OCI-LY7 (cell line): ENCODE measurements around the gene GOLGA8A.
"Not testable (repeated sequence)": the region's sequence is repeated elsewhere in the genome, so short reads cannot be mapped to it uniquely, and the experiment has no call there.

Source experiments
- EZH2phosphoT487 ChIP-seq: fragments of 200-600 bp; sonication (generic); IDR thresholded peaks from 2 replicates; pipeline ENCODE4 v1.6.1; 2018; ENCODE audit warnings: low read depth, borderline replicate concordance, mild to moderate bottlenecking, mixed run types, antibody characterized with exemption, low read length, moderate library complexity, mixed read lengths
- TF ChIP-seq, protein P1 (sequence below): fragments of 200-600 bp; sonication (generic); conservative IDR thresholded peaks from 2 replicates; pipeline ENCODE4 v1.5.1; 2014; ENCODE audit warnings: mild to moderate bottlenecking, antibody characterized with exemption, low read length, moderate library complexity, mixed read lengths

GRCh38 chr15:34408973-34409372 lies 28.6 kb downstream of the GOLGA8A start:
- TF ChIP-seq, protein P1, sequence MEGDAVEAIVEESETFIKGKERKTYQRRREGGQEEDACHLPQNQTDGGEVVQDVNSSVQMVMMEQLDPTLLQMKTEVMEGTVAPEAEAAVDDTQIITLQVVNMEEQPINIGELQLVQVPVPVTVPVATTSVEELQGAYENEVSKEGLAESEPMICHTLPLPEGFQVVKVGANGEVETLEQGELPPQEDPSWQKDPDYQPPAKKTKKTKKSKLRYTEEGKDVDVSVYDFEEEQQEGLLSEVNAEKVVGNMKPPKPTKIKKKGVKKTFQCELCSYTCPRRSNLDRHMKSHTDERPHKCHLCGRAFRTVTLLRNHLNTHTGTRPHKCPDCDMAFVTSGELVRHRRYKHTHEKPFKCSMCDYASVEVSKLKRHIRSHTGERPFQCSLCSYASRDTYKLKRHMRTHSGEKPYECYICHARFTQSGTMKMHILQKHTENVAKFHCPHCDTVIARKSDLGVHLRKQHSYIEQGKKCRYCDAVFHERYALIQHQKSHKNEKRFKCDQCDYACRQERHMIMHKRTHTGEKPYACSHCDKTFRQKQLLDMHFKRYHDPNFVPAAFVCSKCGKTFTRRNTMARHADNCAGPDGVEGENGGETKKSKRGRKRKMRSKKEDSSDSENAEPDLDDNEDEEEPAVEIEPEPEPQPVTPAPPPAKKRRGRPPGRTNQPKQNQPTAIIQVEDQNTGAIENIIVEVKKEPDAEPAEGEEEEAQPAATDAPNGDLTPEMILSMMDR: not testable (repeated sequence)
- not testable (repeated sequence) for TF ChIP-seq EZH2phosphoT487
